Measurements from ENCODE around the gene ARRB1.

The ARRB1 gene

GRCh38 chr11:75346296-75346695, 5.2 kb downstream of the ARRB1 start:
- no peak for DNase-seq (ENCODE audit: low read depth, low spot score)
- ChIA-PET CTCF (interaction anchor here (1.1 to 1.4 kb wide), 2 partner anchors 39 to 42 kb away, joined by 4 read pairs; no protein-coding TSS in a partner anchor), POLR2A (no interaction called here)
- TF ChIP-seq CTCF (IDR thresholded peaks at IDR 0.05; ENCODE audit: insufficient read depth, low read length, missing control alignments) = no peak
- H3K4me3 ChIP-seq (ENCODE audit: low read depth, low read length) = no peak overlapping the region

DNA sequence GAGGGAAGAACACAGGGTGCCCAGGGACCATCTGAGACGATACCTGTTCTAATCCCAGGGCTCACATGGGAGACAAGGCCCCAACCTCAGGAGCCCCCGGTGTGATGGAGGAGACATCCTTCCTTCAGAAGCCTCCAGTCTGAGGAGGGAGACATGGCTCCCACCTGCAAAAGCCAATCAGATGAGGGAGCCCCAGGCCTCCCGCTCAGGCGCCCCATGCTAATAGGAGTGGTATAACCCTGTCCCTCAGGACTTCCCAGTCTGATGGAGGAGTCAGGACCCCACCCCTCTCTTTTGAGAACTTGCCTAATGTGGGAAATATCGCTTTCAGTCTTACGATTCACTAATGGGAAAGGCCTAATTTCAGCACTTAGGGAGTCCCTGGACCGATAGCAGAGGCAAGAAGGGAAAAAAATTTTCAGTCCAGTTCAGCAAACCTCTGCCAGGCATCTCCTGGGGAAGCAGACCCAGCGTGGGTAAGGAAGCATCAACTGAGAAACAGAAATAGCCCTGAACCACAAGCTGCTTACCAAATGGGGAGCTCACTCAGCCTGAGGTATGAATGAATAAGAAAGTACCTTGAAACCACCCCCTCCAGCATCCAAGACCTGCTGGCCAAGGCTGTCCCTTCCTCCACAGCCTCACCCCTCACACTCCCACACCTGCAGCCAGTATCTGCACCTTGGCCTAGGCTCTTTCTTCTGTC, 5.9 kb downstream of the ARRB1 start:
- ChIA-PET CTCF (interaction anchor here (1.1 to 1.4 kb wide), 2 partner anchors 39 to 43 kb away, joined by 4 read pairs; no protein-coding TSS in a partner anchor), POLR2A (no interaction called here)
- no peak overlapping the region for H3K4me3 ChIP-seq (ENCODE audit: low read depth, low read length)
- no peak for DNase-seq (ENCODE audit: low read depth, low spot score)
- no peak for TF ChIP-seq CTCF (IDR thresholded peaks at IDR 0.05; ENCODE audit: insufficient read depth, low read length, missing control alignments)

DNA sequence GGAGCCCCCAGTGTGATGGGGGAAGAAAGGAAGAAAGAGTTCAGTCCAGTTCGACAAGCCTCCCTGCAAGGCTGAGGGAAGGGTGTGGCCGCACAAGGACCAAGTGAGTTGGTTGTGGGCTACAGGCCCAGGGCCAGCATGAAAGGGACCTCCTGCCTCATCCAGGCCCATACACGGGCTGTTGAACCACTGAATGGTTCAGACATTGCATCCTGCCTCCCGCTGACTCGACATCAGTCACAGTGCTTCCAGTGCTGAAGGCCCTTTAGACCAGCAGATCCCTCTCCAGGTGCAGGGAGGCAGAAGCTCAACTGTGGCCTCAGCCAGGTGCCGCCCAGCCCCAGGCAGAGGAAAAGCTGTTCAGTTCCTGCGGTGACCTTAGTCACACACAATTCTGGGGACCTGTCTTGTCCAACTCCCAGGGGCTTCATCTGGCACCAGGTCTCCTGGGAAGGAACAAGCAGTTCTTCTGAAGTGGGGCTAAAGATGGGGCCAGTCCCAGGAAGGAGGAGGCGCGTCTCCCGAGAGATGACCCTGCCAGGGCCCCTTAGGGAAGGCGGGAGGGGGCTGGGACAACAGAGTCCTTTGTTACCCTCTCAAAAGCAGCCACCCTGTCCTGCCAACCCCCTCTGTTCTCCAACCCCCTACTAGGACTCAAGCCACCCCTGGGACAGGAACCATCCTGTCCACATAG, 6.6 kb downstream of the ARRB1 start:
- no peak overlapping the region for H3K4me3 ChIP-seq (ENCODE audit: low read depth, low read length)
- no peak for DNase-seq (ENCODE audit: low read depth, low spot score)
- POLR2A ChIA-PET = no interaction called here
- no peak for TF ChIP-seq CTCF (IDR thresholded peaks at IDR 0.05; ENCODE audit: insufficient read depth, low read length, missing control alignments)
- CTCF ChIA-PET = interaction anchor here (1.4 kb wide), 1 partner anchor 43 kb away, joined by 4 read pairs; no protein-coding TSS in a partner anchor

GRCh38 chr11:75344186-75344585, 7.3 kb downstream of the ARRB1 start:
- DNase-seq (ENCODE audit: low read depth, low spot score) = no peak
- CTCF ChIA-PET = no interaction called here
- POLR2A ChIA-PET = no interaction called here
- no peak for TF ChIP-seq CTCF (IDR thresholded peaks at IDR 0.05; ENCODE audit: insufficient read depth, low read length, missing control alignments)
- no peak overlapping the region for H3K4me3 ChIP-seq (ENCODE audit: low read depth, low read length)

DNA sequence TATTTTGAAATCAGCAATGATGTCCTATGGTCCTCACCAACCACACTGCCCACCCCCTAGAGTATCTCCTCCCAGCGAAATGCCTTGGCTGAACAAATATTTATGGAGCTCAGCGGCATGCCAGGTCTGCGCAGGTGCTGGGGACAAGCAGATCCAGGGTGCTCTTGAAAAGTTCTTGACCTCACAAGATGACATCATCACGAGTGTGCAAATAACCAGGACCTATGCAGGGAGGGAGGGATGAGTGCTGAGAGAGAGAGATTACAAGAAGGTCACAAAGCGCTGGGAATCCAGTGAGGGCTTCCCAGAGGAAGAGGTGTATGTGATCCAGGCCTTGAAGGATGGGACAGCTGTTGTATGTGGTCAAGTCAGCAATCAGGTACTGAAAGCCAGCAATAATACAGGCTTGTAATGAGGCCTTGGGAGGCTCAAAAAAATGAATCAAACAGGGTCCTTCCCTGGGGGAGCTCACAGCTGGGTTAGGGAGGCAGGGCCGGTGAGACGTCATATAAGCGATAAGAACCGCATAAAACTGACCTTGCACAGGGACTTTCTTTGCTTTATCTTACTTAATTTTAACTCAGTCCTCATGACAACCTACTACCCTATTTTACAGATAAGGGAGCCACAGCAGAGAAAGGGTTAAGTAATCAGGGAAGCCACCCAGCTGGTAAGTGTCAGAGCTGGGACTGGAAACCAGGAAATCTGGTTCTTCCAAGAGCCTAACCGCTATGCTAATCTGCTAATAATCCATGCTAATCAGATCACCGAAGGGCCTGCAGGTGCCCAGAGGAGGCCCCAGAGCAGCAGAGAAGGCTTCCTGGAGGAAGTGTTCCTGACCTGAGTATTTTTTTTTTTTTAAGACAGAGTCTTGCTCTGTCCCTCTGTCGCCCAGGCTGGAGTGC, 8.2 kb downstream of the ARRB1 start:
- DNase-seq (ENCODE audit: low read depth, low spot score) = no peak
- no peak for TF ChIP-seq CTCF (IDR thresholded peaks at IDR 0.05; ENCODE audit: insufficient read depth, low read length, missing control alignments)
- ChIA-PET POLR2A (no interaction called here), CTCF (interaction anchor here (1.7 to 19.4 kb wide), 2 partner anchors 14 to 41 kb away, joined by 10 to 396 read pairs; no protein-coding TSS in a partner anchor)
- H3K4me3 ChIP-seq (ENCODE audit: low read depth, low read length) = no peak overlapping the region
